ENCODE results near the gene EVI5. TPM values are rescaled to one million over a fixed set of nuclear protein-coding genes. Genes with fewer than 3 reads are reported as not detected.
A peak's percentile ranks its signal among the peaks of the same experiment; 100 is the strongest.

The EVI5 gene
- total and polyA plus RNA-seq, 2 donors (not counting 1 experiment from before 2014, with no cell fraction given): 1.5 to 36.3 TPM

GRCh38 chr1:92563457-92564216 lies 221.3 kb downstream of the EVI5 start:
- H3K27me3 Mint-ChIP-seq: no peaks in the 10 kb centered on the region
- ATAC-seq (ENCODE audit: low read depth) (peak; percentile 17), DNase-seq (peak; percentile 22)
- Histone ChIP-seq H3K4me1 (ENCODE audit: control insufficient read depth in 2 of 2, insufficient read depth in 2 of 2, low read length in 2 of 2) (peaks cover 0 to 4% of the 10 kb centered on the region in 2 donors), H3K79me2 (ENCODE audit: control insufficient read depth, insufficient read depth, low read length) (no peaks in the 10 kb centered on the region), H2AFZ (ENCODE audit: insufficient read depth, low read depth, low read length, poor library complexity, severe bottlenecking) (no peak overlapping the region), H3K9ac (ENCODE audit: low read length) (no peak overlapping the region), H3K36me3 (replicated peaks in 1 of 2; ENCODE audit: control extremely low read depth in 1 of 2, control insufficient read depth in 1 of 2, extremely low read depth in 1 of 2, insufficient read depth in 2 of 2, low read length in 1 of 2) (no peaks in the 10 kb centered on the region), H3K4me2 (replicated peaks; ENCODE audit: low read depth, low read length, poor library complexity, severe bottlenecking) (peak overlapping the region; percentile 4), H4K20me1 (ENCODE audit: control insufficient read depth, insufficient read depth, low read length, poor library complexity, severe bottlenecking) (no peaks in the 10 kb centered on the region), H3K27me3 (replicated peaks in 1 of 4; ENCODE audit: control extremely low read depth in 1 of 4, control insufficient read depth in 3 of 4, insufficient read depth in 4 of 4, low read length in 3 of 4) (no peaks in the 10 kb centered on the region), H3K4me3 (ENCODE audit: control extremely low read depth in 1 of 5, extremely low read depth in 1 of 5, insufficient read depth in 1 of 5, low read depth in 2 of 5, low read length in 4 of 5) (no peak overlapping the region), H3K9me3 (ENCODE audit: control extremely low read depth in 1 of 3, control insufficient read depth in 2 of 3, insufficient read depth in 1 of 3, low read length in 2 of 3) (no peaks in the 10 kb centered on the region), H3K27ac (ENCODE audit: low read length in 2 of 2) (no peak overlapping the region)
- ChIA-PET POLR2A (interaction anchor here (0.7 kb wide), 1 partner anchor 261 kb away, joined by 4 read pairs; no protein-coding TSS in a partner anchor), CTCF (no interaction called here)
- peak overlapping the region; percentile 10 for H3K27ac Mint-ChIP-seq
- 78% methylated on average over 4 of the region's 6 CpGs for WGBS (ENCODE audit: insufficient coverage)
- no peak for TF ChIP-seq CTCF (IDR thresholded peaks at IDR 0.05)
- H3K4me3 Mint-ChIP-seq: peak overlapping the region; percentile 37
- intact Hi-C loops (cut with micrococcal nuclease): no loop called here
- peaks cover 11% of the 10 kb centered on the region for H3K4me1 Mint-ChIP-seq
- no peaks in the 10 kb centered on the region for H3K9me3 Mint-ChIP-seq (ENCODE audit: insufficient read depth)

GRCh38 chr1:92556350-92556749 lies 228.6 kb downstream of the EVI5 start:
- no peaks in the 10 kb centered on the region for H3K79me2 ChIP-seq (ENCODE audit: control insufficient read depth, insufficient read depth, low read length)
- POLR2A ChIA-PET: no interaction called here
- no peaks in the 10 kb centered on the region for H3K27me3 ChIP-seq (replicated peaks in 1 of 4; ENCODE audit: control extremely low read depth in 1 of 4, control insufficient read depth in 3 of 4, insufficient read depth in 4 of 4, low read length in 3 of 4)
- no peak overlapping the region for H2AFZ ChIP-seq (ENCODE audit: insufficient read depth, low read depth, low read length, poor library complexity, severe bottlenecking)
- Mint-ChIP-seq H3K9me3 (ENCODE audit: insufficient read depth) (no peaks in the 10 kb centered on the region), H3K27me3 (no peaks in the 10 kb centered on the region), H3K4me1 (peaks cover 6% of the 10 kb centered on the region), H3K27ac (no peak overlapping the region), H3K4me3 (no peak overlapping the region)
- TF ChIP-seq CTCF (IDR thresholded peaks at IDR 0.05) (no peak), EZH2 (IDR thresholded peaks at IDR 0.05; ENCODE audit: borderline replicate concordance, insufficient read depth, low read depth, low read length, poor library complexity, severe bottlenecking) (no peak)
- no peak overlapping the region for H3K4me3 ChIP-seq (ENCODE audit: control extremely low read depth in 1 of 5, extremely low read depth in 1 of 5, insufficient read depth in 1 of 5, low read depth in 2 of 5, low read length in 4 of 5)
- H3K9me3 ChIP-seq (ENCODE audit: control extremely low read depth in 1 of 3, control insufficient read depth in 2 of 3, insufficient read depth in 1 of 3, low read length in 2 of 3): no peaks in the 10 kb centered on the region
- WGBS (ENCODE audit: insufficient coverage): no CpG with 5 or more reads among the region's 1 CpG
- intact Hi-C loops (cut with micrococcal nuclease): no loop called here
- H3K4me1 ChIP-seq (ENCODE audit: control insufficient read depth in 2 of 2, insufficient read depth in 2 of 2, low read length in 2 of 2): peaks cover 0 to 2% of the 10 kb centered on the region in 2 donors
- H4K20me1 ChIP-seq (ENCODE audit: control insufficient read depth, insufficient read depth, low read length, poor library complexity, severe bottlenecking): no peaks in the 10 kb centered on the region
- DNase-seq (no peak), ATAC-seq (ENCODE audit: low read depth) (no peak)
- H3K9ac ChIP-seq (ENCODE audit: low read length): no peak overlapping the region
- no peak overlapping the region for H3K27ac ChIP-seq (ENCODE audit: low read length in 2 of 2)
- H3K4me2 ChIP-seq (replicated peaks; ENCODE audit: low read depth, low read length, poor library complexity, severe bottlenecking): no peak overlapping the region
- CTCF ChIA-PET: no interaction called here
- no peaks in the 10 kb centered on the region for H3K36me3 ChIP-seq (replicated peaks in 1 of 2; ENCODE audit: control extremely low read depth in 1 of 2, control insufficient read depth in 1 of 2, extremely low read depth in 1 of 2, insufficient read depth in 2 of 2, low read length in 1 of 2)

All from B cell (primary cell).